Measurements from ENCODE around the gene N4BP2.
"Not testable (repeated sequence)": the region's sequence is repeated elsewhere in the genome, so short reads cannot be mapped to it uniquely, and the experiment has no call there.

The N4BP2 gene

GRCh38 chr4:40066651-40067050, 10.0 kb downstream of the N4BP2 start:
- DNase-seq (ENCODE audit: low spot score) = no peak
- in situ Hi-C loops (cut with MboI; ENCODE audit: low pct_unique_long_range_greater_than_20kb, low sequenced_read_pairs, unreplicated experiment) = no loop called here
- TF ChIP-seq, protein P1, sequence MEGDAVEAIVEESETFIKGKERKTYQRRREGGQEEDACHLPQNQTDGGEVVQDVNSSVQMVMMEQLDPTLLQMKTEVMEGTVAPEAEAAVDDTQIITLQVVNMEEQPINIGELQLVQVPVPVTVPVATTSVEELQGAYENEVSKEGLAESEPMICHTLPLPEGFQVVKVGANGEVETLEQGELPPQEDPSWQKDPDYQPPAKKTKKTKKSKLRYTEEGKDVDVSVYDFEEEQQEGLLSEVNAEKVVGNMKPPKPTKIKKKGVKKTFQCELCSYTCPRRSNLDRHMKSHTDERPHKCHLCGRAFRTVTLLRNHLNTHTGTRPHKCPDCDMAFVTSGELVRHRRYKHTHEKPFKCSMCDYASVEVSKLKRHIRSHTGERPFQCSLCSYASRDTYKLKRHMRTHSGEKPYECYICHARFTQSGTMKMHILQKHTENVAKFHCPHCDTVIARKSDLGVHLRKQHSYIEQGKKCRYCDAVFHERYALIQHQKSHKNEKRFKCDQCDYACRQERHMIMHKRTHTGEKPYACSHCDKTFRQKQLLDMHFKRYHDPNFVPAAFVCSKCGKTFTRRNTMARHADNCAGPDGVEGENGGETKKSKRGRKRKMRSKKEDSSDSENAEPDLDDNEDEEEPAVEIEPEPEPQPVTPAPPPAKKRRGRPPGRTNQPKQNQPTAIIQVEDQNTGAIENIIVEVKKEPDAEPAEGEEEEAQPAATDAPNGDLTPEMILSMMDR (IDR thresholded peaks at IDR 0.05; ENCODE audit: extremely low read depth, insufficient read depth, missing control alignments) = no peak

DNA sequence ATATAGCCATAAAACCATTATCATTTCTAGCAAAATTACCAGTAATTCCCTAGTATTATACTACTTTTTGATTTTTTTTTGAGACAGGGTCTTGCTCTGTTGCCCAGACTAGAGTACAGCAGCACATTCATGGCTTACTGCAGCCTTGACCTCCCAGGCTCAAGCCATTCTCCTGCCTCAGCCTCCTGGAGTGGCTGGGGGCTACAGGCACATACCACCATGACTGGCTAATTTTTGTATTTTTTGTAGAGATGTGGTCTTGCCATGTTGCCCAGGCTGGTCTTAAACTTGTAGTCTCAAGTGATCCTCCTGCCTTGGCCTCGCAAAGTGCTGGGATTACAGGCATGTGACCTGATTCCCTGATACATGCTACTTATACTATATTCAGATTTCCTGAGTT, 13.7 kb downstream of the N4BP2 start:
- TF ChIP-seq, protein P1 (IDR thresholded peaks at IDR 0.05; ENCODE audit: extremely low read depth, insufficient read depth, missing control alignments) = no peak
- no peak for DNase-seq (ENCODE audit: low spot score)
- in situ Hi-C loops (cut with MboI; ENCODE audit: low pct_unique_long_range_greater_than_20kb, low sequenced_read_pairs, unreplicated experiment) = no loop called here

- TF ChIP-seq, protein P1 (IDR thresholded peaks at IDR 0.05; ENCODE audit: extremely low read depth, insufficient read depth, missing control alignments) = no peak
- no peak for DNase-seq (ENCODE audit: low spot score)
- in situ Hi-C loops (cut with MboI; ENCODE audit: low pct_unique_long_range_greater_than_20kb, low sequenced_read_pairs, unreplicated experiment) = no loop called here
Measured at GRCh38 chr4:40086421-40086820, 29.8 kb downstream of the N4BP2 start.

- TF ChIP-seq, protein P1 (IDR thresholded peaks at IDR 0.05; ENCODE audit: extremely low read depth, insufficient read depth, missing control alignments) = no peak
- in situ Hi-C loops (cut with MboI; ENCODE audit: low pct_unique_long_range_greater_than_20kb, low sequenced_read_pairs, unreplicated experiment) = no loop called here
- DNase-seq (ENCODE audit: low spot score) = no peak
Measured at GRCh38 chr4:40087799-40088366, 31.2 kb downstream of the N4BP2 start.

GRCh38 chr4:40093400-40093799, 36.8 kb downstream of the N4BP2 start:
- DNase-seq (ENCODE audit: low spot score); in situ Hi-C loops (cut with MboI; ENCODE audit: low pct_unique_long_range_greater_than_20kb, low sequenced_read_pairs, unreplicated experiment): not testable (repeated sequence)

DNA sequence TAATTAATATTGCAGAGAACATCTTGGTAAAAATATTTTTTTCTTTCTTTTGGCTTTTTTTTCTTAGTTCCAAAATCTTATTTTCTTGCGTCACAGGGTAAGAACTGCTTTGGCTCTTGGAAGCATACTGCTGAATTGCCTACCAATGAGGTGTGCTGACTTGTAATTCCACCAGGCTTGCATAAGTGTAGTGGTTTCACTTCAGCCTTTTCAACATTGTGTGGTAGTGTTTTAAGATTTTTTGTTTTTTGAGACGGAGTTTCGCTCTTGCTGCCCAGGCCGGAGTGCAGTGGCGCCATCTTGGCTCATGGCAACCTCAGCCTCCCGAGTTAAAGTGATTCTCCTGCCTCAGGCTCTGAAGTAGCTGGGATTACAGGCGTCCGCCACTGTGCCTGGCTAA, 42.4 kb downstream of the N4BP2 start:
- in situ Hi-C loops (cut with MboI; ENCODE audit: low pct_unique_long_range_greater_than_20kb, low sequenced_read_pairs, unreplicated experiment) = no loop called here
- DNase-seq (ENCODE audit: low spot score) = no peak
- TF ChIP-seq, protein P1 (IDR thresholded peaks at IDR 0.05; ENCODE audit: extremely low read depth, insufficient read depth, missing control alignments) = no peak

- in situ Hi-C loops (cut with MboI; ENCODE audit: low pct_unique_long_range_greater_than_20kb, low sequenced_read_pairs, unreplicated experiment); DNase-seq (ENCODE audit: low spot score): not testable (repeated sequence)
Measured at GRCh38 chr4:40107150-40107549, 50.5 kb downstream of the N4BP2 start.
